Activated naive CD8-positive, alpha-beta T cell treated with anti-CD3 and anti-CD28 coated beads, Interleukin-2, amount 50 U/mL, for 16 hours (primary cell): ENCODE measurements around the gene PTPRR.

Experiments
- DNase-seq: peaks from one replicate; pipeline ENCODE4 v3.0.0-alpha.2; 2020; ENCODE audit warnings: low read depth, low spot score

The PTPRR gene

GRCh38 chr12:70920251-70920851 lies at the start of gene PTPRR:
PTPRR (minus strand) TSS chr12:70920738; CDS start chr12:70920390, 348 bp downstream.
- DNase-seq = no peak

- DNase-seq = no peak
Measured at GRCh38 chr12:70966996-70967790, 46.7 kb upstream of the PTPRR start.

- DNase-seq = no peak
Measured at GRCh38 chr12:70966046-70966445, 45.5 kb upstream of the PTPRR start.

GRCh38 chr12:70964867-70965510 lies 44.5 kb upstream of the PTPRR start:
- DNase-seq = no peak

GRCh38 chr12:70963081-70963660 lies 42.6 kb upstream of the PTPRR start:
- no peak for DNase-seq

GRCh38 chr12:70962226-70962794 lies 41.8 kb upstream of the PTPRR start:
- DNase-seq = no peak

GRCh38 chr12:70960484-70960883 lies 39.9 kb upstream of the PTPRR start:
- DNase-seq = no peak

- DNase-seq = no peak
Measured at GRCh38 chr12:70955415-70955814, 34.9 kb upstream of the PTPRR start.

GRCh38 chr12:70950451-70950850 lies 29.9 kb upstream of the PTPRR start:
- DNase-seq = no peak

GRCh38 chr12:70948976-70949336 lies 28.4 kb upstream of the PTPRR start:
- no peak for DNase-seq

GRCh38 chr12:70948236-70948975 lies 27.9 kb upstream of the PTPRR start:
- no peak for DNase-seq

- DNase-seq = no peak
Measured at GRCh38 chr12:70936203-70936813, 15.8 kb upstream of the PTPRR start.

- DNase-seq = no peak
Measured at GRCh38 chr12:70933133-70933532, 12.6 kb upstream of the PTPRR start.

GRCh38 chr12:70929029-70929428 lies 8.5 kb upstream of the PTPRR start:
- no peak for DNase-seq

- DNase-seq = no peak
Measured at GRCh38 chr12:70928071-70928470, 7.5 kb upstream of the PTPRR start.

- DNase-seq = no peak
Measured at GRCh38 chr12:70927356-70927755, 6.8 kb upstream of the PTPRR start.

- no peak for DNase-seq
Measured at GRCh38 chr12:70925539-70925938, 5.0 kb upstream of the PTPRR start.

- DNase-seq = no peak
Measured at GRCh38 chr12:70920891-70921290, 353 bp upstream of the PTPRR start.

- no peak for DNase-seq
Measured at GRCh38 chr12:70919597-70920035, 922 bp downstream of the PTPRR start.

GRCh38 chr12:70919176-70919575 lies 1.4 kb downstream of the PTPRR start:
- no peak for DNase-seq

- no peak for DNase-seq
Measured at GRCh38 chr12:70918321-70918720, 2.2 kb downstream of the PTPRR start.
